Hair follicular keratinocyte (primary cell): Measurements from ENCODE around the gene LRRC14B. TPM values are rescaled to one million over a fixed set of nuclear protein-coding genes. Genes with fewer than 3 reads are reported as not detected.

Experiments used
- total RNA-seq: library from RNA; depleted of rRNA; stranded (reverse); fragments of >200 nt; gene quantifications from 2 replicates; pipeline ENCODE4 v1.2.3, GENCODE V29; 2015

LRRC14B gene
- total RNA-seq, result not detected in 2 replicates

GRCh38 chr5:191036-191948, at the start of gene LRRC14B:
Gene LRRC14B, plus strand, starts transcription at chr5:191495. Its CDS starts 44 bp downstream, at chr5:191539.

GRCh38 chr5:217494-218456, 26.5 kb downstream of the LRRC14B start, which contains the start of the genes CCDC127 and SDHA:
Gene CCDC127, minus strand, starts transcription at chr5:218153. Its CDS starts 1,304 bp downstream, at chr5:216849.
Gene SDHA, plus strand, starts transcription at chr5:218320. Its CDS starts 36 bp downstream, at chr5:218356.

Other genes with a start within 250 kb of the LRRC14B start
- under 0.01 and 0.04 TPM in 2 replicates for gene PLEKHG4B, start 99.3 kb upstream of the LRRC14B start, total RNA-seq
- gene CCDC127, start 26.7 kb downstream of the LRRC14B start, total RNA-seq, result 4.3 and 5.2 TPM in 2 replicates
- gene SDHA, start 26.8 kb downstream of the LRRC14B start, total RNA-seq, result 191 and 254 TPM in 2 replicates
- 179 and 194 TPM in 2 replicates for gene PDCD6, start 80.2 kb downstream of the LRRC14B start, total RNA-seq
- gene AHRR, start 130.2 kb downstream of the LRRC14B start, total RNA-seq, result 0.72 and 0.94 TPM in 2 replicates